ENCODE results near the gene FAT1. TPM values are rescaled to one million over a fixed set of nuclear protein-coding genes. Genes with fewer than 3 reads are reported as not detected.

FAT1 gene
- total and polyA plus RNA-seq, 2 donors (not counting 1 experiment from before 2014, with no cell fraction given), result 151 to 729 TPM

- TF ChIP-seq, protein P1, sequence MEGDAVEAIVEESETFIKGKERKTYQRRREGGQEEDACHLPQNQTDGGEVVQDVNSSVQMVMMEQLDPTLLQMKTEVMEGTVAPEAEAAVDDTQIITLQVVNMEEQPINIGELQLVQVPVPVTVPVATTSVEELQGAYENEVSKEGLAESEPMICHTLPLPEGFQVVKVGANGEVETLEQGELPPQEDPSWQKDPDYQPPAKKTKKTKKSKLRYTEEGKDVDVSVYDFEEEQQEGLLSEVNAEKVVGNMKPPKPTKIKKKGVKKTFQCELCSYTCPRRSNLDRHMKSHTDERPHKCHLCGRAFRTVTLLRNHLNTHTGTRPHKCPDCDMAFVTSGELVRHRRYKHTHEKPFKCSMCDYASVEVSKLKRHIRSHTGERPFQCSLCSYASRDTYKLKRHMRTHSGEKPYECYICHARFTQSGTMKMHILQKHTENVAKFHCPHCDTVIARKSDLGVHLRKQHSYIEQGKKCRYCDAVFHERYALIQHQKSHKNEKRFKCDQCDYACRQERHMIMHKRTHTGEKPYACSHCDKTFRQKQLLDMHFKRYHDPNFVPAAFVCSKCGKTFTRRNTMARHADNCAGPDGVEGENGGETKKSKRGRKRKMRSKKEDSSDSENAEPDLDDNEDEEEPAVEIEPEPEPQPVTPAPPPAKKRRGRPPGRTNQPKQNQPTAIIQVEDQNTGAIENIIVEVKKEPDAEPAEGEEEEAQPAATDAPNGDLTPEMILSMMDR (conservative IDR thresholded peaks at IDR 0.05 in 1 of 2, IDR thresholded peaks at IDR 0.05 in 1 of 2; ENCODE audit: low read depth in 1 of 2, low read length in 2 of 2), result no peak
- TF ChIP-seq EZH2 (IDR thresholded peaks at IDR 0.05; ENCODE audit: low read length, missing control alignments), result no peak
- no peak for DNase-seq (ENCODE audit: low read depth in 2 of 2)
- no peak overlapping the region for H3K27ac ChIP-seq (ENCODE audit: insufficient read depth, low read length)
- no peak overlapping the region for H2AFZ ChIP-seq (ENCODE audit: low read length)
- no peaks in the 10 kb centered on the region for H4K20me1 ChIP-seq (ENCODE audit: control insufficient read depth, extremely low read depth, insufficient read depth, low read length)
- no peaks in the 10 kb centered on the region for H3K27me3 ChIP-seq (ENCODE audit: control insufficient read depth, insufficient read depth, low read length)
- H3K36me3 ChIP-seq (ENCODE audit: control insufficient read depth, insufficient read depth, low read length), result peaks cover 23% of the 10 kb centered on the region
- no peaks in the 10 kb centered on the region for H3K79me2 ChIP-seq (ENCODE audit: control insufficient read depth, insufficient read depth, low read length)
- no peak overlapping the region for H3K4me2 ChIP-seq (ENCODE audit: extremely low read depth, insufficient read depth, low read length)
- H3K4me1 ChIP-seq (ENCODE audit: control insufficient read depth, extremely low read depth, insufficient read depth, low read length), result no peaks in the 10 kb centered on the region
- no peaks in the 10 kb centered on the region for H3K9me3 ChIP-seq (ENCODE audit: control insufficient read depth, insufficient read depth, low read depth, low read length)
- no peak overlapping the region for H3K9ac ChIP-seq (ENCODE audit: insufficient read depth, low read length)
- H3K4me3 ChIP-seq (replicated peaks in 1 of 4; ENCODE audit: control extremely low read depth in 1 of 4, insufficient read depth in 1 of 4, low read depth in 3 of 4, low read length in 4 of 4), result no peak overlapping the region
These were observed 127.3 kb downstream of the FAT1 start for GRCh38 chr4:186596346-186596745.

- Histone ChIP-seq H3K4me3 (replicated peaks in 1 of 4; ENCODE audit: control extremely low read depth in 1 of 4, insufficient read depth in 1 of 4, low read depth in 3 of 4, low read length in 4 of 4) (no peak overlapping the region), H2AFZ (ENCODE audit: low read length) (no peak overlapping the region), H3K4me2 (ENCODE audit: extremely low read depth, insufficient read depth, low read length) (no peak overlapping the region), H3K27ac (ENCODE audit: insufficient read depth, low read length) (no peak overlapping the region), H3K9ac (ENCODE audit: insufficient read depth, low read length) (no peak overlapping the region), H3K79me2 (ENCODE audit: control insufficient read depth, insufficient read depth, low read length) (no peaks in the 10 kb centered on the region), H4K20me1 (ENCODE audit: control insufficient read depth, extremely low read depth, insufficient read depth, low read length) (no peaks in the 10 kb centered on the region), H3K9me3 (ENCODE audit: control insufficient read depth, insufficient read depth, low read depth, low read length) (no peaks in the 10 kb centered on the region), H3K4me1 (ENCODE audit: control insufficient read depth, extremely low read depth, insufficient read depth, low read length) (no peaks in the 10 kb centered on the region), H3K36me3 (ENCODE audit: control insufficient read depth, insufficient read depth, low read length) (peaks cover 22% of the 10 kb centered on the region), H3K27me3 (ENCODE audit: control insufficient read depth, insufficient read depth, low read length) (no peaks in the 10 kb centered on the region)
- TF ChIP-seq, protein P1 (conservative IDR thresholded peaks at IDR 0.05 in 1 of 2, IDR thresholded peaks at IDR 0.05 in 1 of 2; ENCODE audit: low read depth in 1 of 2, low read length in 2 of 2), result no peak
- no peak for TF ChIP-seq EZH2 (IDR thresholded peaks at IDR 0.05; ENCODE audit: low read length, missing control alignments)
- DNase-seq (ENCODE audit: low read depth in 2 of 2), result no peak
These were observed 130.1 kb downstream of the FAT1 start for GRCh38 chr4:186593587-186593973.

DNA sequence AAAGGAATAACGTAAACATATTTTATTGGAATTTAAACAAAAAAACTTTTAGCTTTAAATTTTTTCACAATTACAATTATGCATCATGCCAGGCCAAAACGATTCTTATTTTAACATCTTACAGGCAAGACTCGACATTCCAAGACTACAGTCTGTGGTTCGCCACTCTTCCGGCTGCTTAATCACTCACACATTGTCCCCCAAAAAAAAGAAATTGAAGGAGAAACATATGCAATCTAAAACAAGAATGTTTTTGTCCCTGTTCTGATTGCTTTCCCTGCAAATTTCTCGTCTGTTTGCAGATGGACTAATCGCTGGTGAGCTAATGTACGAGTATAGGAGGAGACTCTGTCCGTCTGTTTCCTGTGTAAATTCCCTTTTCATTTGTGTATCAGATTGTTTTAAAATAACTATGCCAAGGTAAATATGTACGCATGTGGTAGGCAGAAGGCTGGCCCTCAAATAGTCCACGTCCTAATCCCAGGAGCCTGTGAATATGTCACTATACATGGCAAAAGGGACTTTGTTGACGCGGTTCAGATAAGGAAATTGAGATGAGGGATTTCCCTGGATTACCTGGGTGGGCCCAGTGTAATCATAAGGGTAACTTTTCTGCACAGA, 130.6 kb downstream of the FAT1 start:
- Histone ChIP-seq H3K27me3 (ENCODE audit: control insufficient read depth, insufficient read depth, low read length) (no peaks in the 10 kb centered on the region), H3K4me3 (replicated peaks in 1 of 4; ENCODE audit: control extremely low read depth in 1 of 4, insufficient read depth in 1 of 4, low read depth in 3 of 4, low read length in 4 of 4) (no peak overlapping the region), H4K20me1 (ENCODE audit: control insufficient read depth, extremely low read depth, insufficient read depth, low read length) (no peaks in the 10 kb centered on the region), H3K9ac (ENCODE audit: insufficient read depth, low read length) (no peak overlapping the region), H3K9me3 (ENCODE audit: control insufficient read depth, insufficient read depth, low read depth, low read length) (no peaks in the 10 kb centered on the region), H2AFZ (ENCODE audit: low read length) (no peak overlapping the region), H3K36me3 (ENCODE audit: control insufficient read depth, insufficient read depth, low read length) (peaks cover 26% of the 10 kb centered on the region), H3K27ac (ENCODE audit: insufficient read depth, low read length) (no peak overlapping the region), H3K79me2 (ENCODE audit: control insufficient read depth, insufficient read depth, low read length) (no peaks in the 10 kb centered on the region), H3K4me1 (ENCODE audit: control insufficient read depth, extremely low read depth, insufficient read depth, low read length) (no peaks in the 10 kb centered on the region), H3K4me2 (ENCODE audit: extremely low read depth, insufficient read depth, low read length) (no peak overlapping the region)
- TF ChIP-seq EZH2 (IDR thresholded peaks at IDR 0.05; ENCODE audit: low read length, missing control alignments), result no peak
- TF ChIP-seq, protein P1 (conservative IDR thresholded peaks at IDR 0.05 in 1 of 2, IDR thresholded peaks at IDR 0.05 in 1 of 2; ENCODE audit: low read depth in 1 of 2, low read length in 2 of 2), result no peak
- DNase-seq (ENCODE audit: low read depth in 2 of 2), result no peak

Measured in fibroblast of lung (primary cell).